Stimulated activated CD4-positive, alpha-beta T cell treated with anti-CD3 and anti-CD28 coated beads, Interleukin-12 subunit alpha, Interleukin-12 subunit beta, amount 100 ng/mL, for 48 hours (primary cell): Measurements from ENCODE around the gene PEX1.
"Not testable (repeated sequence)": the region's sequence is repeated elsewhere in the genome, so short reads cannot be mapped to it uniquely, and the experiment has no call there.

ENCODE experiments used
- DNase-seq, 3 donors: peaks; one replicate each; pipeline ENCODE4 v3.0.0-alpha.2; 2020; ENCODE audit warnings: low read depth in 2 of 3, low spot score in 1 of 3

PEX1 gene

DNA sequence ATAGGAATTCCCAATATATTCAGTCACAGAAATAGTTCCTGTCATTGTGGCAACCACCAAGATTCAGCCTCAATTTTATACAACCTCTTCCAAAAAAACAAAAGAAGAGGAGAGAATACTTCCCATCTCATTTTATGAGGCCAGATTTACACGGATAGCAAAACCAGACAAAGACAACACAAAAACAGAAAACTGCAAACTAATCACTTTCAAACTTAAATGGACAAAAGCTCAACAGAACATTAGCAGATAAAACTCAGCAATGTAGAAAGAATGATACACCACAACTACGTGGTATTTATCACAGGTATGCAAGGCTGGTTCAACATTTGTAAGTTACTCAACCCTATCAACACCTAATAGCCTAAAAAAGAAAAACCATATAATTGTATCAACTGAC is 22.0 kb downstream of the PEX1 start:
- DNase-seq: no peak

DNA sequence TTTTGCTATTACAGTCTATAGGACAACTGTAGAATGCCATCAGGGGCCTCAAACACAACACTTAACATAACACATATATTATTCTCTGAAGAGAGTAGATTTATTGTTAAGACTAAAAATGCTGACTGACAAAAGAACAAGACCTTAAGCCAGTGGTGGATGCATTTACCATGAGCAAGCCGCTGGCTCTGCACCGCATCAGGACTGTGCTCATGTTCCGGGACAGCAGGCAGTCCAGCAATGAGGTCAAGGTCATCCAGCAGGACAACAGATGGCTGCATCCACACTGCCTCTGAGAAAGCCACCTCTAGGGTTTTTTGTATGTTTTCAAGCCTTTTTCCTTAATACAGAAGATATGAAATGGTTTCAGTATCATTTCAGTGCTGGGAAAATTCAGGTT is 23.8 kb downstream of the PEX1 start:
- no peak for DNase-seq

DNA sequence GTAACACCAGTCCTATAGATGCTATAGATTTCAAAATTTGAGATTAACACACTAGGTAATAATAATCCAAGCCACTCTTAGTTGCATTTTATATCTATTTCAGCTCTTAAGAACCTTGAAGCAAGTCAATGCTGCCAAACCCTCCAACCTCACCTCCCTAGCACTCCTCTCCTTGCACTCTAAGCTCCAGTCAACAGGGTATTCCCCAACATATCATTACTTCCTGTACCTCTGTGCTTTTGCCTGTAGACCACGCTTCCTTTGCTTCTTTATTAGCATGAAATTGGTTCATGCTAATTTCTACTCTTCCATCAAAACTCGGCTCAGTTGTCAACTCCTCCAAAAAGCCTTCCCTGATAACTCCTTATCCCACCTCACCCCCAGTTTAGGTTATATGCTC is 24.6 kb downstream of the PEX1 start:
- DNase-seq: no peak

DNA sequence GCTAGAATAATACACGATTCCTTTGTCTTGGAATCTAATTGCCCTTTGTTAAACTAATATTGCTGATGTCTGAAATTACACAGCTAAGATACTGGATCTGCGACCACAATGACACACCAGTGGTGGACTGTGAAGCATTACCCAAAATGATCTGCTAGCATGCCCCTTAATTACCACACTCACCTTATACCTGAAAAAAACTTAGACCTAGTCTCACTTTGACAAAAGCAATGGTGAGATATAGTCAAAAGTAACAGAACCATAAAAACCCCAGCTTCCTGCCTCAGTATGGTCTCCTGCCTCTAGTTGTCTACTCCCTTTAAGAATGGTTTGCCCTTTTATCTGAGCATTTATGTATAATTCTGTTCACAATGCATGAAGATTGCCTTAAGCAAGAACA is 29.8 kb downstream of the PEX1 start:
- DNase-seq: no peak

DNA sequence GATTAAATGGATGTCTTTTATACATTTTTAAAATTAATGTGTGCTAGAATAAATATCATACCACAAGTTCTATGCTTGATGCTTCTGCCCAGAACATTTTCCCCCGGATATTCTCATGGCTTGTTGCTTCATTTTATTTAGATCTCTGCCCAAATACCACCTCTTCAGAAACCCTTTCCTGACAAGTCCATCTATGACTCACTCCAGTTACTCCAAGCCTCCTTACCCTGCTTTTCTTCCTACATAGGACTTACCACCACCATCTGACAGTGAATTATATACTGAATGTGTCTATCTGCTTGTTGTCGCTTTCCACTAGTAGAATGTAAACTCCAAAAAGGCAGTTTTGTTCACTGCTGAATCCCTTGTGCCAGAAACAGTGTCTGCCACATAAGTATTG is 31.4 kb downstream of the PEX1 start:
- DNase-seq: no peak

DNA sequence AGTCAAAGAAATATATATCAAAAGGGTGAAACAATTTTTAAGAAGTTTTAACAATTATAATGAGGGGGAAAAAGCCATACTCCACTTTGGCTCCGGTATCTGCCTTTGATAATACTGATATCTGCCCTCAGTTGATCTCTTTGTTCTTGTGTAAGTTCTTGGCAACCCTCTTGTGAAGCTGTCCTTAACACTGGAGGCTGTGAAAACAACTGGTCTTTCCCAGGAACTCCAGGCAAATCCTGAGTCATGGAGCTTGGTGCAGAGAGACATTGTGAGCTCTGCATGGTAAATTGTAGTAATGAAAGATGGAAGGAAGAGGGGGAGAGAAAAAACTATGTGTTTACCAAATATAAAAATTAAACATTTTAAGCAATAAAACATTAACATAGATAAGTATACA is 38.7 kb downstream of the PEX1 start:
- no peak for DNase-seq

DNA sequence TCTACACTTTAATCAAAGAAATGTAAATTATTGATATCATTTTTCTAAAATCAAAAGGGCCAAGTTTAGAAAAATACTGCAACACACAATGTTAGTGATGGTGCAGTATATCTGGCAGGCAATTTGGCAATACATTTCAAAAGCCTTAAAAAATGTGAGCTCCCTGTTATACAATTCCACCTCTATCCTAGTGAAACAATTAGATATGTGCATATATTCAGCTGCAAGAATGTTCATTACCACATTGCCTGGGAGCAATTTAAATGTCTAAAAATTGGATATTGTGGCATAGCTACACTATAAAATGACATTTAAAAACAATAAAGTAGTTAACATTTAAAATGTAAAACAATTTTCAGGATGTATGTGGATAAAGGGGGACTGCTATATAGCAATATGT is 40.5 kb downstream of the PEX1 start:
- DNase-seq: no peak

DNA sequence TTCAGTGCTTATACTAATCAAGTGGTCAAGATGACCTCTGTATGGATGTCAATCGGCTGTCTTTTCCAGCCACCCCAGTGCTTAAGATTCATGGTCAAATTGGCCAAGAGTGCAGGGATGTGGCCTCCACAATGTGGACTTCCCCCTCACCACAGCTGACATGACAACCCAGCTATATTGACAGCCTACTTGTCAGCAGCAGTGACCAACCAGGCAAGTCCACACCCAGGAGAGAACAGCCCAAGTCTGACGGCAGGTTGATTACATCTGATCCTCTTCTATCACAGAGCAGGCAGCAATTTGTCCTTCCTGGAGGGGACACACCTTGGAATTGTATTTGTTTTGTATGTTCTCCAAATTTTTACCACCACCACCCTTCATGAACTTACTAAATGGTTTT is 42.3 kb downstream of the PEX1 start:
- no peak for DNase-seq

DNA sequence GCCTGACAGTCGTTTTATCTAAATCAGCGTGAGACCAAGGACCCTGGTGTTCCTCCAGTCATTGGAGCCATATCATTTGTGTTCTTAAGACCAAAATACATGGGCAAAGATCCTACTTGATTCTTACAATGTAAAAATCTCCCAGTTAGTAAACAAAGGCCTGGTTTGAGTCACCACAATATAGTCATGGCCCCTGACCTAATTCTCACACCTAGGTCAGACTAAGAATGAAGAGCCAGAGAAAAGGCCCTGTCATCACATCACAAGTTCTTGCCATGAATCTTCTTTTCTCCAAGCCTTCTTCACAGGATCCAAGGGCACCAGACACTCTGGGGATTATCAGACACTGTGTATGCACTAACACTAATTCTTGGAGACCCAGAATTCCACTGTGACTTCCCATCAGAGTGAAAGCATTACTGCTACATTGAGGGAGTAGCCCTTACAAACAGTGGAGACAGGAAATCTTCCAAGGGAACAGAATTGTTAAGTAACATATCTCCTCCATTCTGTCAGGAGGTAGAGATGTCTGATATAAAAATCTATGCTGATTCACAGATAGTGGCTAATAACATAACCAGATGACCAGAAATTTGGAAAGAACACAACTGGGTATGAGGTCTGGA is 42.9 kb downstream of the PEX1 start:
- no peak for DNase-seq

DNA sequence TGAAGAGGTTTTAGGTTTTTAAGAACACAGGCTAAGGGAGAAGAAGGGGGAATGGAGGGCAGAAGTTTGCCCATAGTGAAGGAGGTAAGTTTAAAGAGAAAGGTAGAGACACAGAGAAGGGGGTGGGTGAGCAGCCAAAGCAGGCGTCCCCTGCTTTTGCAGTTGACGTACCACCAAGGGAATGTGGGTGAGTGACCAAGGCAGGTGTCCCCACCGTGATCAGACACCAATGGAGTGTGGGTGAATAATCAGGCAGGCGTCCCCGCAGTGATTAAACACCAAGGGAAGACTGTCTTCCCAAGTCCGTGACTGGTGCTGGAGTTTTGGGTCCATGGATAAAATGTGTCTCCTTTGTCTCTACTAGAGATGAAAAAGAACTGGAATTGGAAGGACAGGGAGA is 44.1 kb downstream of the PEX1 start:
- not testable (repeated sequence) for DNase-seq

DNA sequence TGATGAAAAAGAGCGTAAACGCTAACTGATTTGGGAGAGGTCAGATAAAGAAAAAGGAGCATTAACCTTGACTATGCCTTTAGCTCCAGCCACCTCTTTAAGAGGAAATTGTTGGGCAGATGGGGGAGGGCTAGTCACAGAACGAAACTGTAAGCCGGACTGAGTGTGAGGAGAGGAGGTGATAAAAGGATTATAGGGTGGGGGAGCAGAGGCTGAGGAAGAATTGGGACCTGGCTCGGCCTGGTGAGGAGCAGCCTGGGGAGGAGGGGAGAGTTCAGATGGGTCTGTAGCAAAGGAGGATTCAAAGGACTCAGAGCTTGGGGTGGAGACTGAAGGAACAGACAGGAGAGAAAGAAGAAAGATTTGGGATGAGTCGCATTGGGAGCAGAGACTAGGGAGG is 44.7 kb downstream of the PEX1 start:
- DNase-seq: not testable (repeated sequence)

DNA sequence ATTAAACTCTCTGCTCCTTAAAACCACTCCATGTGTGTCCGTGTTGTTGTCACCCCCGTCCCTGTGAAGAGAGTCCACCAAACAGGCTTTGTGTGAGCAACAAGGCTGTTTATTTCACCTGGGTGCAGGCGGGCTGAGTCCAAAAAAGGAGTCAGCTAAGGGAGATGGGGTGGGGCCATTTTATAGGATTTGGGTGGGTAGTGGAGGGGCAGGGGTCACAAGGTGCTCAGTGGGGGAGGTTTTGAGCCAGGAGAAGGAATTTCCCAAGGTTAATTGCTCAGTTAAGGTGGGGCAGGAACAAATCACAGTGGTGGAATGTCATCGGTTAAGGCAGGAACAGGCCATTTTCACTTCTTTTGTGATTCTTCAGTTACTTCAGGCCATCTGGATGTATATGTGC is 49.2 kb downstream of the PEX1 start:
- not testable (repeated sequence) for DNase-seq

DNA sequence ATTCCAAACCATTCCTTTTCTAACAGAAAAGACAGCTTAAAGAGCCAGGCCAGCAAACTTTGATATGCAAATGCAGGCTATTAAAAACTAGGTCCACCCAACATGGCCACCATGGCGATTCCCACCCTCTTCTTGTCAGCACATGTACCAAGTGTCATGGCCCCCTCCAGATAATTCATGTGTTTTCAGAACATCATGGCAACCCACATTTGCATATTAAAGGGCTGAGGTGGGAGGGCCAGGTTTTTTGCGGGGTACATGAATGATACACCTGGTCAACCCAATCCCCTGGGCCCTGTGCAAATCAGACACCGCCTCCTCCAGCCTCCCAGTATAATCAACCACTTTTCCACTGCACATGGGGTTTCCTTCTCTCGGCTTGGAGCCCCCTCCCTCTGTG is 49.6 kb downstream of the PEX1 start:
- DNase-seq: no peak

DNA sequence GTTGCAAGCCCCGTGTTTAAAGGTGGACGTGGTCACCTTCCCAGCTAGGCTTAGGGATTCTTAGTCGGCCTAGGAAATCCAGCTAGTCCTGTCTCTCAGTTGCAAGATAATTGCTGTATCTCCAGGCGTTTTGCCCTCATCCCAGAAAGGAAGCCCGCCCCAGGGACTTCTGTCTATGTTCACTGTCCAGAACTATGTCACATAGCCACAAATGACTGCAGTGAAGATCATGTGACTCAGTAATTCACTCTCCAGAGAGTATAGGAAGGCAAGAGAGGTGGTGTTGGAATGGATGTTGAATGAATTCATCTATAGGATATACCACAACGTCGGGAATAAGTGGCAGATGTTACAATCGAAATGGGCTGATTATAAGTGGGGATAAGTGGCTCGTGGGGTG is 50.2 kb downstream of the PEX1 start:
- no peak for DNase-seq

DNA sequence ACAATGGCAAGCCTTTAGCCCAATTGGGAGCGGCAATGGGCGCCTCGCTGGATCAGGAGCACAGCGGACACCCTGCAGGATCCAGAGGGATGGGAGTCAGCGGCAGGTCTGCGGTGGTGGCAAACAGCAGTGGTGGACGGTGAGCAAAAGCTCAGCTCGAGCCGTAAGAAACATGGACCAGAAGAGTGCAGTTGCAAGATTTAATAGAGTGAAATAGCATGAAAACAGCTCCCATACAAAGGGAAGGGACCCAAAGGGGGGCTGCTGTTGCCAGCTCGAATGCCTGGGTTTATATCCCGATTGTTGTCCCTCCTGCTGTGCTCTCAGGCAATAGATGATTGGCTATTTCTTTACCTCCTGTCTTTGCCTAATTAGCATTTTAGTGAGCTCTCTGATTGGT is 50.6 kb downstream of the PEX1 start, which contains the start of gene ERVW-1:
Gene ERVW-1, minus strand, starts transcription at position 266 of the 400 bp plus-strand sequence. CDS start 7,565 bp downstream, outside the sequence.
- not testable (repeated sequence) for DNase-seq

DNA sequence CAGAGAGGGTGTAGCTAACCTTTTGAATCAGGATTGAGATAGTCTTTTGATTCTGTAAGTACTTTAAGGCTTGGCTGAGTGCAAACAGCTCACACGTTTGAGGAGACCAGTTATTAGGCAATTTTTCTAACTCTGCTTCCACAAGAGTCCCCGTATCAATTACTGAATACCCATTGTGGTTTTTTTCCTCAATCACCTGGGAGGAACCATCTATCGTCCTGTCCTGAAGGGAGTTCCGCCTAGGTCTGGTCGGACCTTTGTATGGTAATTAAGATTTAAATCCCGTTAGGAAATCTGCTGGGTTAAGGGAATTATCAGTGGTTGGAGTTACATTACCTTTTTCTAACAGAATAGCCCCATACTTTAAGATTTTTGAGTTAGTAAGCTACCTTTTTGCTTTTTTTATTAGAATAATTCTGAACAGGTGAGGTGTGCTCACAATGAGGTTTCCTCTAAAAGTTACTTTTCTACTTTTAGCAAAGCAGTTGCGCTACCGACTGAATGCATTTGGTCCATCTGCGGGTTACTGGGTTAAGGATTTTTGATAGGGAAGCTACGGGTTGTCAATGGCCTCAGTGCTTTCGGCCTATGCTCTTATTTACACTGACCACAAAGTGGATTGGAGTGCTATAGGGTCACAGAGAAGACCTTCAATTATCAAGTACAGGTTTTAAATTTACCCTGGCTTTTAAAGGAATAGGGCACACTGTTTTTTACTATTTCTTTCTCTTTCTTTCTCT is 52.3 kb downstream of the PEX1 start:
- DNase-seq: not testable (repeated sequence)

DNA sequence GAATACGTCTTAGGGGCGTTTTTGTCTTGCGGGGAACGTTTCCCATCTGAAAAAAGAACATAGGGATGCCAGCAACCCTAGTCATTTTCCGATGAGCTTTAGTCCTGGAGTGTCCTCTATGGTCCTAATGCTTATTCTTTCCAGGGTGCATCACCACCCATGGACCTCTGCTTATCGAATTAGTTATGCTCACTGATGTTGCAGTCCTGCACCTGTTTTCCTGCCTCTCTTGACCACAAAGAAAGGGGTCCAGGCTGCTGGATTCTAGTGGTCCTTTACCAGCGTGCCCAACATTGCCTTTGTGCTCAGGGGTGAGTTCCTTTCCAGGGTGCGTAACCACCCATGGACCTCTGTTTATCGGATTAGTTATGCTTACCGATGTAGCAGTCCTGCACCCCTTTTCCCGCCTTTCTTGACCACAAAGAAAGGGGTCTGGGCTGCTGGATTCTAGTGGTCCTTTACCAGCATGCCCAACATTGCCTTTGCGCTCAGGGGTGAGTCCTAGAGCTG is 53.0 kb downstream of the PEX1 start:
- DNase-seq: not testable (repeated sequence)

DNA sequence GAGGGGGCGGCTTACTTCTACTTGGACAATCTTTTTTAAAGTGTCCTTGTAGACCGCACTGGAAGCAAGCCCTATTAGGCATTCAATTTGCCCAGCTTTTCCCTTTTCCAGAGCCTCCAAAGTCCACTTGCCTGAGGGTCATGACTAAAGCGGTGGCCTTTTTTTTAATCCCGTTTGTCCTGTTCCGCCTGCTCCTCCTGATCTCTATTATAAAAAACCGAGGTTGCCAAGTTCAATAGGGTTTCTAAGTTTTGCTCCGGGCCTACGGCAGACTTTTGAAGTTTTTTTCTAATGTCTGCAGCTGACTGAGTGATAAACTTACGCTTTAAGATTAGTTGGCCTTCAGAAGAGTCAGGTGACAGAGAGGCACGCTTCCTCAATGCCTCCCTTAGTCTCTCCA is 54.3 kb downstream of the PEX1 start:
- DNase-seq: not testable (repeated sequence)

DNA sequence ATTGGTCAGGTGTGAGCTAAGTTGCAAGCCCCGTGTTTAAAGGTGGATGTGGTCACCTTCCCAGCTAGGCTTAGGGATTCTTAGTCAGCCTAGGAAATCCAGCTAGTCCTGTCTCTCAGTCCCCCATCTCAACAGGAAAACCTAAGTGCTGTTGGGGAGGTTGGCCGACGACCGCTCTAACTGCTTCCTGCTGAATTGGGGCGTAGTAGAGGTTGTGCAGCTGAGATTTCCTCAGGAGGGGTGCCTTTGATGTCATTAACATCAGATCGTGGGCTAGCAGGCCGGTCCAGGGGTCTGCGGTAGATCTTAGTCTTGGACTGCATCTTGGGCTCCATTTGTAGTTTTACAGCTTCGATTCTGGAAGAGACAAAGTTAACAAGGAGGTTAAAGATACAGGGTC is 59.7 kb downstream of the PEX1 start:
- DNase-seq: not testable (repeated sequence)

DNA sequence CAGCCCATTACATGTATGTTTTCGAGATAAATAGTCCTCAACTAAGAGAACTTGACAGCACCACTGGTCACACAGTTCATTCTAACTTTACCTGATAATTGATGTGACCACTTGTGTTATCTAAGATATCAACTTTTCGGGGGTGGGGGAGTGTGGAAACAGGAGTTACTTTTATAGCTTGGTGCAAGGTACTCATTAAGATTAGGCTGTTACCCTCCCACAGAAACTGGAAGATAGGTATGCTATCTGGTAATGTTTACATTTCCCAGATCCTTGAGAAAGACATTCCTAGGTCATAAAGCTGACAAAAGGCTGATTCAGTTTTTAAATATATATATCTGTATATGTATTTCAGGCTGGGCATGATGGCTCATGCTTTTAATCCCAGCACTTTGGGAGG is 61.6 kb downstream of the PEX1 start:
- no peak for DNase-seq

DNA sequence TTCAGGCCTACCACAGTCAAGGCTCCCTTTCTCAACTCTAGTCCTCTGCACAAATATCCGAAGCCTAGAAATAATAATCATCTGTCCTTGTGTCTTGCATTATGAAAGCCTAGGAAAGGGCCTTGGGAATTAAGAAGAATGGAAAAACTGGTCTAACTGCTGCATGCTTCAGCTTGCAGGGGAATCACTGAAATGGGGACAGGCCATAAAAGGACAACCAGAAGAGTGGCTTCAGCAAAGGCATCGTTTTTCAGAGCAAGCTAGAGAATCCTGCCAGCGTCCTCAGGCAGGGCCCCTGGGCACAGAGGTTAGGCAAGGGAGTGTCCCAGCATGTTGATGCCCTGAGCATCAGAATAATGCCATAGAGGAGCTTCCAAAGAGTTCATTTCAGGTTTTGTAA is 63.8 kb downstream of the PEX1 start:
- no peak for DNase-seq

DNA sequence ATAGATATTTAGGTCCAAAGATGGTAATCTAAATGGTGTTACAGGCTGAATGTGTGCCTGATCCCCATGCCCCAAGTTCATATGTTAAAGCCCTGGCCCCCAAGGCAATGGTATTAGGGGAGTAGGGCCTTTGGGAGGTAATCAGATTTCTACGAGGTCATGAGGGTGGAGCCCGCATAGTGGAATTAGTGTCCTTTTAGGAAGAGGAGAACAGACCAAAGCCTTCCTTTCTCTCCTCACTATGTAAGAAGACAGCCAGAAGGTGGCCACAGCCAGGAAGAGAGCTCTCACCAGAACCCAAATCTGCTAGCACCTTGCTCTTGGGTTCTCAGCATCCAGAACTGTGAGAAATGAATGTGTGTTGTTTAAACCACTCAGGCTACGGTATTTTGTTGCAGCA is 65.8 kb downstream of the PEX1 start:
- no peak for DNase-seq
